Heart right ventricle (tissue), 16 donors: ENCODE measurements around the gene AGFG2. TPM values are rescaled to one million over a fixed set of nuclear protein-coding genes. Genes with fewer than 3 reads are reported as not detected.

Experiments used
- ATAC-seq, 8 donors: fragments of 200-7000 bp; cut with Tn5 transposase; one replicate each; pipeline ENCODE4 v1.9.1; 2020; ENCODE audit warnings: mild to moderate bottlenecking in 8 of 8, moderate library complexity in 8 of 8, moderate number of reproducible peaks in 1 of 8
- DNase-seq, 2 donors: peaks; one replicate each; pipeline ENCODE4 v3.0.0-alpha.2; 2020
- H3K27ac ChIP-seq, 10 donors: fragments of 200-600 bp; sonication (generic) in 2 of 10; one replicate each; pipeline versions ENCODE4 v1.5.0 to v1.8.0; 2020 to 2022; ENCODE audit warnings: mild to moderate bottlenecking in 3 of 10
- H3K27me3 ChIP-seq, 7 donors: fragments of 200-600 bp; one replicate each; pipeline ENCODE4 v1.8.0; 2021 to 2022; ENCODE audit warnings: mild to moderate bottlenecking in 2 of 7
- H3K36me3 ChIP-seq, 9 donors: fragments of 200-600 bp; sonication (generic) in 1 of 9; one replicate each; pipeline versions ENCODE4 v1.5.0 to v1.8.0; 2020 to 2022; ENCODE audit warnings: mild to moderate bottlenecking in 2 of 9
- H3K4me1 ChIP-seq, 9 donors: fragments of 200-600 bp; sonication (generic) in 1 of 9; one replicate each; pipeline versions ENCODE4 v1.5.0 to v1.8.0; 2020 to 2022; ENCODE audit warnings: mild to moderate bottlenecking in 4 of 9
- H3K4me3 ChIP-seq, 10 donors: fragments of 200-600 bp; sonication (generic) in 2 of 10; one replicate each; pipeline versions ENCODE4 v1.5.0 to v1.8.0; 2020 to 2022; ENCODE audit warnings: mild to moderate bottlenecking in 7 of 10, moderate library complexity in 2 of 10
- H3K9me3 ChIP-seq, 11 donors: fragments of 200-600 bp in 10 of 11; sonication (generic) in 2 of 11; one replicate each; pipeline versions ENCODE4 v1.5.0 to v1.8.0; 2013 to 2022; ENCODE audit warnings: mild to moderate bottlenecking in 2 of 11, control low read depth in 1 of 11, moderate library complexity in 1 of 11
- WGBS, 2 donors: extraction: QIAGEN DNeasy Blood & Tissue Kit; methylation state at CpG; one replicate each; pipeline ENCODE4 v1.1.7; 2013; ENCODE audit warnings: inconsistent platforms in 1 of 2; 5-methylcytosine and 5-hydroxymethylcytosine counted together
- intact Hi-C, 10 donors: fragments of 100-400 bp; cut with DNase I; formaldehyde crosslinking; loops; one replicate each; pipeline versions ENCODE4 v1.11.1 to v1.14.2; 2022
- long read RNA-seq, 3 donors: library from polyadenylated mRNA; unstranded; transcript quantifications; one replicate each; pipeline ENCODE4 v2.0.0, GENCODE V29; 2020 to 2021
- polyA plus RNA-seq, 2 donors: library from polyadenylated mRNA; stranded (reverse); fragments of 200-250 nt; gene quantifications; one replicate each; pipeline ENCODE4 v1.2.3, GENCODE V29; 2013
- total RNA-seq, 10 donors: library from RNA; stranded (reverse); fragmentation: NEBNext Ultra II Directional in 3 of 10; extraction: Animal tissue kit (Norgen Biotek cat#: 25700) in 3 of 10; gene quantifications; one replicate each; pipeline versions ENCODE4 v1.2.1 to v1.2.4, GENCODE V29; 2021 to 2023
- TF ChIP-seq, protein P1 (sequence below), 9 donors: fragments of 200-600 bp; sonication (generic) in 2 of 9; IDR thresholded peaks; one replicate each; pipeline versions ENCODE4 v1.5.0 to v1.8.0; 2021 to 2022; ENCODE audit warnings: antibody characterized with exemption in 9 of 9, mild to moderate bottlenecking in 5 of 9, moderate library complexity in 1 of 9
- donor health status: Arrhythmogenic right ventricular cardiomyopathy.
- donor health status: ischemic (EF 13 %, LVEDD 7.1; RV severe dilation, severe dysfunction).
- donor health status: healthy with polysubstance abuse.
- donor health status: DM: no; HTN: yes; CAD: no.
- donor health status: DM: no; HTN: no; CAD: no.
- donor health status: ischemic (EF 25% LVEDD 6.9; RV normal size, moderate dysfunction).
- donor health status: ischemic (EF 25% LVEDD 5.7; RV mildly dilated, moderate dysfunction).
- donor health status: healthy.
- donor health status: DM: yes; HTN: yes; CAD: no.
- donor health status: Ischemic cardiomyopathy.
- donor health status: ischemic (EF 35%, LVEDD 5.7; RV mildly dilated, moderate dysfunction).
- donor health status: nonischemic (EF 11% LVEDD 7.7; RV severe dilation, severe dysfunction).
- donor health status: DM: yes; HTN: yes; CAD: no.
- donor health status: PGD.
- donor health status: ischemic (EF 29% LVEDD 5.4; RV normal size, mild dysfunction).
- donor health status: nonischemic (EF 23%, LVEDD 6.1; RV moderate dilation, normal function).

The AGFG2 gene, protein sequence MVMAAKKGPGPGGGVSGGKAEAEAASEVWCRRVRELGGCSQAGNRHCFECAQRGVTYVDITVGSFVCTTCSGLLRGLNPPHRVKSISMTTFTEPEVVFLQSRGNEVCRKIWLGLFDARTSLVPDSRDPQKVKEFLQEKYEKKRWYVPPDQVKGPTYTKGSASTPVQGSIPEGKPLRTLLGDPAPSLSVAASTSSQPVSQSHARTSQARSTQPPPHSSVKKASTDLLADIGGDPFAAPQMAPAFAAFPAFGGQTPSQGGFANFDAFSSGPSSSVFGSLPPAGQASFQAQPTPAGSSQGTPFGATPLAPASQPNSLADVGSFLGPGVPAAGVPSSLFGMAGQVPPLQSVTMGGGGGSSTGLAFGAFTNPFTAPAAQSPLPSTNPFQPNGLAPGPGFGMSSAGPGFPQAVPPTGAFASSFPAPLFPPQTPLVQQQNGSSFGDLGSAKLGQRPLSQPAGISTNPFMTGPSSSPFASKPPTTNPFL
- total RNA-seq (10 to 100 TPM; 20.7 to 35.8 (median 28.4) TPM), polyA plus RNA-seq (10 to 100 TPM in 1 of 2 donors, 1 to 10 TPM in 1; 9.9 to 24.0 TPM)
- long read RNA-seq, donor 1, full-length matches to known transcripts, result 11 of 28 reads
- long read RNA-seq, donor 1, partial matches to known transcripts, result 9 of 28 reads
- long read RNA-seq, donor 1, other reads (novel, unspliced or antisense), result 8 of 28 reads
- long read RNA-seq, donor 2, full-length matches to known transcripts, result 10 of 31 reads
- long read RNA-seq, donor 2, partial matches to known transcripts, result 6 of 31 reads
- long read RNA-seq, donor 2, other reads (novel, unspliced or antisense), result 15 of 31 reads
- long read RNA-seq, donor 3, full-length matches to known transcripts, result 2 of 20 reads
- long read RNA-seq, donor 3, partial matches to known transcripts, result 13 of 20 reads
- long read RNA-seq, donor 3, other reads (novel, unspliced or antisense), result 5 of 20 reads

DNA sequence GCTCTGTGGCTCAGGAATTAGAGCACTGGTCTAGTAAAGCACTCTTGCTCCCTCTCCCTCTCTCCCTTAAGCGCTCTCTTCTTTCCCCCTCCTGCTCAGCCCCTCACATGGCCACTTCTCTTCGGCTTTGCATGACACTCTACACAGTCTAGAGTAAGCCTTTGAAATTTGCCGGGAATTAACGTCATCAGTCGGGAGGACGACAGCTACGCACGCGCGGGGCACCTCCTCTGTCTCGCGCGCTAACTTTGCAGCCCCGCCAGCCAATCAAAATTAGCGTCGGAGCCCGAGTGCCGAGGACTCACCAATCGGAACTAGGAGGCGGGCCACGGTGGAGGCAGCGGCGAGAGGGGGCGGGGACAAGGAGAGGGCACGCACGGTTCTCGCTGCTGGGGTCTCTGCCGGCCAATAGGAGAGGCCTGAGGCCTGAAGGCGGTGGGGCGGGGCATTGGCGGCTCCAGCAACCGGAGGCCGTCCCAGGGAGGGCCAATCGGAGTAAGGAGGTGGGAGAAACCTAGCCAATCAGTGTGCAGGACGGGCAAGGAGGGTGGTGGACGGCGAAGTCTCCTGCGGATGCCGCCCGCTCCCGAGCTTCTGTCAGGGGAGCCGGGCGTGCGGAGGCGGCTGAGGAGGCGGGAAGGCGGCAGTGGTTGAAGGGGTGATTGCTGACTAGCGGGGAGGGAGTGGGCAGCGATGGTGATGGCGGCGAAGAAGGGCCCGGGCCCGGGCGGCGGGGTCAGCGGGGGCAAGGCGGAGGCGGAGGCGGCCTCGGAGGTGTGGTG is at the start of gene AGFG2:
Gene AGFG2, plus strand, starts transcription at position 550 of the 782 bp plus-strand sequence. Its CDS starts 144 bp downstream, at position 694.
- WGBS, 2 donors, result 1% methylated on average over 57 to 60 of the region's 60 CpGs
- peak; percentile 99 to 100 (median 100) for ATAC-seq
- Histone ChIP-seq H3K4me1 (peaks cover 6 to 27% (median 16%) of the 10 kb centered on the region in 9 donors), H3K4me3 (peak within 1 kb of the TSS; percentile 64 to 94 (median 84)), H3K36me3 (no peaks in the 10 kb centered on the region), H3K27ac (peak within 1 kb of the TSS in 9 of 10 donors; percentile 59 to 84 (median 75)), H3K27me3 (no peaks in the 10 kb centered on the region), H3K9me3 (no peaks in the 10 kb centered on the region)
- DNase-seq, result peak; percentile 100
- TF ChIP-seq, protein P1, sequence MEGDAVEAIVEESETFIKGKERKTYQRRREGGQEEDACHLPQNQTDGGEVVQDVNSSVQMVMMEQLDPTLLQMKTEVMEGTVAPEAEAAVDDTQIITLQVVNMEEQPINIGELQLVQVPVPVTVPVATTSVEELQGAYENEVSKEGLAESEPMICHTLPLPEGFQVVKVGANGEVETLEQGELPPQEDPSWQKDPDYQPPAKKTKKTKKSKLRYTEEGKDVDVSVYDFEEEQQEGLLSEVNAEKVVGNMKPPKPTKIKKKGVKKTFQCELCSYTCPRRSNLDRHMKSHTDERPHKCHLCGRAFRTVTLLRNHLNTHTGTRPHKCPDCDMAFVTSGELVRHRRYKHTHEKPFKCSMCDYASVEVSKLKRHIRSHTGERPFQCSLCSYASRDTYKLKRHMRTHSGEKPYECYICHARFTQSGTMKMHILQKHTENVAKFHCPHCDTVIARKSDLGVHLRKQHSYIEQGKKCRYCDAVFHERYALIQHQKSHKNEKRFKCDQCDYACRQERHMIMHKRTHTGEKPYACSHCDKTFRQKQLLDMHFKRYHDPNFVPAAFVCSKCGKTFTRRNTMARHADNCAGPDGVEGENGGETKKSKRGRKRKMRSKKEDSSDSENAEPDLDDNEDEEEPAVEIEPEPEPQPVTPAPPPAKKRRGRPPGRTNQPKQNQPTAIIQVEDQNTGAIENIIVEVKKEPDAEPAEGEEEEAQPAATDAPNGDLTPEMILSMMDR (IDR thresholded peaks at IDR 0.05), result no peak
- intact Hi-C loops, result loop anchor here in 2 of 10 donors (2.0 to 5.0 kb wide), 2 partner anchors 48 to 62 kb away; partner anchors contain the start of genes FBXO24 (in 1 of the 2), LRCH4 (in 1 of the 2) and TSC22D4 (in 1 of the 2)

DNA sequence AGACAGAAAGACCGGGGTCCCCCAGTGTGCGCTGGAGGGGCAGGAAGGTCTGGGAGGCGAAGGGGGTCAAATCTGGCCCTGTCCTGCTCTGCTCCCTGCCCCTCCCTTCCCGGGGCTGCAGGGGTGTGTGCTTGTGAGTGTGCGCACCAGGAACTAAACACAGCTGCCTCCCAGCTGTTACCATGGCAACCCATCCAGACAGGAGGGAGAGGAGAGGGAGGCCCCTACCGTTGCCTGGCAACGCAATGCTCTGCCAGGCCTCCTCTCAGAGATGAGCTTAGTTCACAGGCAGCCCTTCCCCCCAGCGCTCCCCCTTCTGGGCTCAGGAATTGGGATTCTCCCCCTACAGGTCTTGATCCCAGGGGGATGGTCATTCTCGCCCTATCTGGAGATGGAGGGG is 49.2 kb upstream of the AGFG2 start:
- Histone ChIP-seq H3K36me3 (no peaks in the 10 kb centered on the region), H3K27ac (no peak overlapping the region), H3K9me3 (no peaks in the 10 kb centered on the region), H3K27me3 (peaks cover 0 to 13% (median 0%) of the 10 kb centered on the region in 7 donors), H3K4me1 (peaks cover 0 to 22% (median 11%) of the 10 kb centered on the region in 9 donors), H3K4me3 (no peak overlapping the region)
- ATAC-seq (peak in 3 of 8 donors; percentile 3 to 43 (median 32)), DNase-seq (no peak)
- WGBS, 2 donors, result 45 to 55% methylated on average over 8 to 9 of the region's 9 CpGs
- TF ChIP-seq, protein P1 (IDR thresholded peaks at IDR 0.05), result no peak
- intact Hi-C loops, result no loop called here

DNA sequence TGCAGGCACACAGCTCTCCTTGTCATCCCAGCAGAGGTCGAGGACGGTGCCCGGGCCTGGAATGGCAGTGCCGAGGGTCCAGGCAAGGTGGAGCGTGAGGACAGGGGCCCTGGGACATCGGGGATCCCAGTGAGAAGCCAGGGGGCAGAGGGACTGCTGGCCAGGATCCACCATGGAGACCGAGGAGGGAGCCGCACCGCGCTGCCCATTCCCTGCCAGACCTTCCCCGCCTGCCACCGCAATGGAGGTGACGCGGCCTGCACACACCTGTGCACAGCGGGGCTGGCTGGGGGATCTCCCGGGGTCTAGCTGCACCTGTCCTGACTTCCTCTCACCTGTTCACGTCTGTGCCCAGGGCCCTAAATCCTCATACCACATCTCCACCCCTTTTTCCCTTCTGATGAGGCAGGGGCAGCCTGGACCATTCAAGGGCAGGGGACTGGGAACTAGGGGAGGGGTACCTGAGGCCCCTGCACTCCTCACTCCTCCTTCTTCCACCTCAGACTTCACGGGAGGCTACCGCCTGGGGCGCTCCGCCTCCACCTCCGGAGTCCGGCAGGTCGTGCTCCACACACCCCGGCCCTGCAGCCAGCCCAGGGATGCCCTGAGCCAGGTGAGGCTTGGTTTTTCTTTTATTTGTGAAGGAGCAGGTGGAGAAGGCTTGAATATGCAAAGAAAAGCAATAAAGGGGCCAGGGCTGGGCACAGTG is 48.4 kb upstream of the AGFG2 start:
- Histone ChIP-seq H3K9me3 (no peaks in the 10 kb centered on the region), H3K4me3 (no peak overlapping the region), H3K27me3 (peaks cover 0 to 13% (median 0%) of the 10 kb centered on the region in 7 donors), H3K36me3 (no peaks in the 10 kb centered on the region), H3K27ac (no peak overlapping the region), H3K4me1 (peaks cover 0 to 18% (median 11%) of the 10 kb centered on the region in 9 donors)
- WGBS, 2 donors, result 94% methylated on average over 25 of the region's 25 CpGs
- intact Hi-C loops, result no loop called here
- ATAC-seq (no peak), DNase-seq (no peak)
- TF ChIP-seq, protein P1 (IDR thresholded peaks at IDR 0.05), result no peak
